ENCODE results near the gene MAP4K5. TPM values are rescaled to one million over a fixed set of nuclear protein-coding genes. Genes with fewer than 3 reads are reported as not detected.

The MAP4K5 gene
- total and polyA plus RNA-seq, 2 donors: 35.2 to 145 TPM

DNA sequence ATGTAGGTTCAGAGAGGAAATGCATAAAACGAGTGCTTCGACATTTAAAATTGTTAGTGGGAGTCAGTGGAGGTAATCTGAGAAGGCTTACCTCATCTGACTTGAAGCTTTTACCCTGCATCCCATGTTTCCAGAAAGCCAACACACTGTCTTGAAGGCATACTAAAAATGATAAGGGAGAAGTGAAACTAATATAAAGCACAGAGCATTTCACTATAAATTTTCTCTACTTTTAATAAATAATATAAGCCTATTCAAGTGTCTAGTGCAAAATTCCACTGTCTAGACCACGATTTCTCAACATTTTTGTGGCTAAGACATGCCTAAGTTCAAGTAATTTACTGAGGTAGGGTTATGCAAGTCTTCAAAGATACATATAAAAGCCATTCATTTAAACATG, 106.6 kb downstream of the MAP4K5 start:
- Histone ChIP-seq H3K4me3 (ENCODE audit: low read depth, low read length) (no peak overlapping the region), H3K36me3 (ENCODE audit: insufficient read depth) (no peaks in the 10 kb centered on the region), H3K4me1 (ENCODE audit: insufficient read depth) (no peaks in the 10 kb centered on the region), H3K27ac (ENCODE audit: low read depth) (no peak overlapping the region)
- 65% methylated on average over 3 of the region's 3 CpGs for WGBS
- DNase-seq (ENCODE audit: extremely low spot score): no peak

- 90% methylated on average over 2 of the region's 2 CpGs for WGBS
- Histone ChIP-seq H3K4me3 (ENCODE audit: low read depth, low read length) (no peak overlapping the region), H3K4me1 (ENCODE audit: insufficient read depth) (no peaks in the 10 kb centered on the region), H3K36me3 (ENCODE audit: insufficient read depth) (no peaks in the 10 kb centered on the region), H3K27ac (ENCODE audit: low read depth) (no peak overlapping the region)
- no peak for DNase-seq (ENCODE audit: extremely low spot score)
These were observed 107.3 kb downstream of the MAP4K5 start for GRCh38 chr14:50425105-50425504.

GRCh38 chr14:50423529-50423928, 108.8 kb downstream of the MAP4K5 start:
- H3K4me3 ChIP-seq (ENCODE audit: low read depth, low read length): no peak overlapping the region
- no peaks in the 10 kb centered on the region for H3K4me1 ChIP-seq (ENCODE audit: insufficient read depth)
- 97% methylated on average over 3 of the region's 3 CpGs for WGBS
- no peaks in the 10 kb centered on the region for H3K36me3 ChIP-seq (ENCODE audit: insufficient read depth)
- no peak for DNase-seq (ENCODE audit: extremely low spot score)
- no peak overlapping the region for H3K27ac ChIP-seq (ENCODE audit: low read depth)

DNA sequence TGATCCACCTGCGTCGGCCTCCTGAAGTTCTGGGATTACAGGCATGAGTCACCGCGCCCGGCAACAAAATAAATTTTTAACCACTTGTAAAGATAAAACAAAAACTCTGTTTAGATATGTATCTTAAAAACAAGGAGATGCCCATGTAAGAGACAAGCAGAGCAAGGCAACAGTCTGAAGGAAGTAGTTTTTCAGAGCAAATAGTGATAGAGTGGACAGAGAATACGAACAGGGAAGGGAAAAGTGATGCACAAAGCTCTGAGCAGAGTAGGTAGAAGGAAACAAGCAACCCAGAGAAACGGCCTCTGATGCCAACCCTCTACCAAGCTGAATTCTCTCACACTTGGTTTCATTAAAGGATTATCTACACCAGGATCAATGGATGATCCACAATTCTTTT, 110.9 kb downstream of the MAP4K5 start:
- WGBS: 83% methylated on average over 7 of the region's 7 CpGs
- H3K4me1 ChIP-seq (ENCODE audit: insufficient read depth): no peaks in the 10 kb centered on the region
- no peak overlapping the region for H3K4me3 ChIP-seq (ENCODE audit: low read depth, low read length)
- DNase-seq (ENCODE audit: extremely low spot score): no peak
- no peak overlapping the region for H3K27ac ChIP-seq (ENCODE audit: low read depth)
- H3K36me3 ChIP-seq (ENCODE audit: insufficient read depth): peaks cover 2% of the 10 kb centered on the region

DNA sequence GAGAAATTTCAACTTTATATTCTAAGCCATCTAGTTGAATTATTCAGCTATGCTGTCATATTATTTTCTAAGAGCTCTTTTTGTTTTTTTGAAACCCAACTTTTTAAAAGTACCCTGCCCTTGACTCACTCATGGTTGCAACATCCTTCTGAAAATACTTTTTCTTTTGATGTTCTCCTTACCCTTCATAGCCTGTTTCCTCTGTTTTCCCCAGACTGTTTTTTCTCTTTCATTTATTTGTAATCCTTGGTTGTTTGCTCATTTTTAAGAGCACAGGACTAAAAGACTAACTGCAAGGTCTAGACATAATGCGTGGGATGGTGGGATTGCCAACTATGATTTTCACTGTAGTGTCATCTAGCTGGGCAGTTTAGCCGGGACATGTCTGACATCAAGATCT, 114.5 kb downstream of the MAP4K5 start:
- no peak for DNase-seq (ENCODE audit: extremely low spot score)
- Histone ChIP-seq H3K4me1 (ENCODE audit: insufficient read depth) (no peaks in the 10 kb centered on the region), H3K4me3 (ENCODE audit: low read depth, low read length) (no peak overlapping the region), H3K27ac (ENCODE audit: low read depth) (no peak overlapping the region), H3K36me3 (ENCODE audit: insufficient read depth) (peaks cover 2% of the 10 kb centered on the region)
- over 99% methylated on average over 2 of the region's 2 CpGs for WGBS

GRCh38 chr14:50410921-50411320, 121.4 kb downstream of the MAP4K5 start:
- no peaks in the 10 kb centered on the region for H3K36me3 ChIP-seq (ENCODE audit: insufficient read depth)
- H3K4me3 ChIP-seq (ENCODE audit: low read depth, low read length): no peak overlapping the region
- H3K27ac ChIP-seq (ENCODE audit: low read depth): no peak overlapping the region
- 62% methylated on average over 1 of the region's 1 CpG for WGBS
- no peak for DNase-seq (ENCODE audit: extremely low spot score)
- H3K4me1 ChIP-seq (ENCODE audit: insufficient read depth): no peaks in the 10 kb centered on the region

DNA sequence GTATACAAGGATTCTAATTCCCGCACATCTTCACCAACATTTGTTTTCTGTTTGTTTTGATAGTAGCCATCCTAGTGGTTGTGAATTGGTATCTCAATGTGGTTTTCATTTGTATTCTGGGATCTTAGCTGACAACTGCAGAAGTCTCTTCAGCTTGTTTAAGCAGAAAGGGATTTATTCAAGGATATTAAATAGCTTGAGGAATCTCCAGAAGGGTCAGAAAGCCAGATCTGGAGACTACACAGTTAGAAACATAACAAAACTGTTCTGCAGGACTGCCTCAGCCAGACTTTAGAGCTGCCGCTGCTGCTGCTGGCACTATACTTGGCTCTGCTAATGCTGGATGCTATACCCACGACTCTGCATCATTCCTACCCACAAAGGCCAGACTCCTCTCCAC, 122.3 kb downstream of the MAP4K5 start:
- Histone ChIP-seq H3K36me3 (ENCODE audit: insufficient read depth) (no peaks in the 10 kb centered on the region), H3K4me1 (ENCODE audit: insufficient read depth) (no peaks in the 10 kb centered on the region), H3K27ac (ENCODE audit: low read depth) (no peak overlapping the region), H3K4me3 (ENCODE audit: low read depth, low read length) (no peak overlapping the region)
- WGBS: 45% methylated on average over 3 of the region's 3 CpGs
- no peak for DNase-seq (ENCODE audit: extremely low spot score)

DNA sequence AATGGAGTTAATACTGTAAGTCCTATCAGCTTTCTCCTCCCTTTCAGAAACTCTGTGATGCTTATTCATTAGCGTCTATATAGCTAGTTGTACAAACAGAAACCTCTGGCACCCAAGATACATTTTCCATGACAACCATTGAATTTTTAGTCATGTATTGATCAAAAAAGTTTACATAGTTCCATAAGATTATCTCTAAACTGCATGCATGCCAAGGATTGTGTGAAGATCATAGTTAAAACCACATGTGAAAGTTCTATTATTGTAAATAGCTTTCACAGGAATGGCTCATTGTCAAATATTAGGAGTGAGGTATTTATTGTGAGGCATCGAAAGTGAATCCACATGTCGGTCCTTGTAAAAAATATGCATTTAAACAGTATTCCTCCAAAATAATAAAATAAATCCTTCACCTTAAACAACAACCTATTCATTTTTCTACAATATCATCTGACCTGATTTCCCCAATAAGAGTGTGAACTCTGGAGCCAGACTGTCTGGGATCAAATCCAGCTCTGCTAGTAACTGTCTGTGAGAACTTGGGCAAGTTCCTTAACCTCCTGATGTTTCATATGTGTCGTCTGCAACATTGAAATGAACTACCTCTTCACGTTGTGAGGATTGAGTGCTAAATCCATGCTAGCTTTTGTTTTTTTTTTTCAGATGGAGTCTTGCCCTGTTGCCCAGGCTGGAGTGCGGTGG, 125.1 kb downstream of the MAP4K5 start:
- no peak overlapping the region for H3K4me3 ChIP-seq (ENCODE audit: low read depth, low read length)
- H3K4me1 ChIP-seq (ENCODE audit: insufficient read depth): no peaks in the 10 kb centered on the region
- H3K27ac ChIP-seq (ENCODE audit: low read depth): no peak overlapping the region
- WGBS: 49% methylated on average over 6 of the region's 6 CpGs
- no peak for DNase-seq (ENCODE audit: extremely low spot score)
- no peaks in the 10 kb centered on the region for H3K36me3 ChIP-seq (ENCODE audit: insufficient read depth)

- H3K27ac ChIP-seq (ENCODE audit: low read depth): no peak overlapping the region
- DNase-seq (ENCODE audit: extremely low spot score): no peak
These were observed 128.9 kb downstream of the MAP4K5 start for GRCh38 chr14:50403419-50403818.

GRCh38 chr14:50402965-50403364, 129.4 kb downstream of the MAP4K5 start:
- no peaks in the 10 kb centered on the region for H3K4me1 ChIP-seq (ENCODE audit: insufficient read depth)
- H3K4me3 ChIP-seq (ENCODE audit: low read depth, low read length): no peak overlapping the region
- WGBS: 52% methylated on average over 1 of the region's 1 CpG
- DNase-seq (ENCODE audit: extremely low spot score): no peak
- H3K27ac ChIP-seq (ENCODE audit: low read depth): no peak overlapping the region
- no peaks in the 10 kb centered on the region for H3K36me3 ChIP-seq (ENCODE audit: insufficient read depth)

More at GRCh38 chr14:50403419-50403818, 128.9 kb downstream of the MAP4K5 start:
- H3K4me1 ChIP-seq (ENCODE audit: insufficient read depth): no peaks in the 10 kb centered on the region
- no peaks in the 10 kb centered on the region for H3K36me3 ChIP-seq (ENCODE audit: insufficient read depth)
- H3K4me3 ChIP-seq (ENCODE audit: low read depth, low read length): no peak overlapping the region

DNA sequence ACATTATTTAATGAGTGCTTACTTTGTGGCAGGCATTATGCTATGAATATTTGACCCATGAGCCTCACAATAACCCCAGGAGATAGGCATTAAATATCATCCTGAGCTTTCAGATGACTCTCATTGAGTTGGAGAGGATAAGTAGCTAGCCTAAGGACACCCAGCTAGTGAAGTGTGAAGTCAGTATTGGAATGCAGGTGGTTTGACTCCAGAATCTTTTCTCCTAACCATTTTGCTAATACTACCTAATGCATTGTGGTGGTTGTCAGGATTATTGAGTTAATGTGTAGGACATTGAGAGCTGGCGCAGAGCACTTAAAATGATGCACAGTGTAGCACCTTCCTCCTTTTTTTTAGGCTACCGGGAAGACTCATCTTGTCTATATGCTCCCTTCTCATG, 131.9 kb downstream of the MAP4K5 start:
- Histone ChIP-seq H3K36me3 (ENCODE audit: insufficient read depth) (no peaks in the 10 kb centered on the region), H3K27ac (ENCODE audit: low read depth) (no peak overlapping the region), H3K4me3 (ENCODE audit: low read depth, low read length) (no peak overlapping the region), H3K4me1 (ENCODE audit: insufficient read depth) (no peaks in the 10 kb centered on the region)
- no peak for DNase-seq (ENCODE audit: extremely low spot score)
- 93% methylated on average over 2 of the region's 2 CpGs for WGBS

- 59% methylated on average over 6 of the region's 6 CpGs for WGBS
- no peak overlapping the region for H3K27ac ChIP-seq (ENCODE audit: low read depth)
- no peak for DNase-seq (ENCODE audit: extremely low spot score)
These were observed 132.9 kb downstream of the MAP4K5 start for GRCh38 chr14:50399251-50400032.

GRCh38 chr14:50398189-50398580, 134.2 kb downstream of the MAP4K5 start:
- 90% methylated on average over 2 of the region's 2 CpGs for WGBS
- Histone ChIP-seq H3K27ac (ENCODE audit: low read depth) (no peak overlapping the region), H3K36me3 (ENCODE audit: insufficient read depth) (no peaks in the 10 kb centered on the region), H3K4me3 (ENCODE audit: low read depth, low read length) (no peak overlapping the region), H3K4me1 (ENCODE audit: insufficient read depth) (no peaks in the 10 kb centered on the region)
- DNase-seq (ENCODE audit: extremely low spot score): no peak

More at GRCh38 chr14:50399251-50400032, 132.9 kb downstream of the MAP4K5 start:
- Histone ChIP-seq H3K4me1 (ENCODE audit: insufficient read depth) (no peaks in the 10 kb centered on the region), H3K4me3 (ENCODE audit: low read depth, low read length) (no peak overlapping the region), H3K36me3 (ENCODE audit: insufficient read depth) (no peaks in the 10 kb centered on the region)

All from urinary bladder (tissue), 4 donors.